HG03025 (cell line): ENCODE measurements around the gene ZFAND2A.
"Not testable (repeated sequence)": the region's sequence is repeated elsewhere in the genome, so short reads cannot be mapped to it uniquely, and the experiment has no call there.

Experiments
- ATAC-seq: cut with Tn5 transposase; IDR thresholded peaks from one replicate; pipeline ENCODE4 v1.9.1; 2021; ENCODE audit warnings: mild to moderate bottlenecking, moderate library complexity; ENCODE audit not compliant: unreplicated experiment, low FRiP score

The ZFAND2A gene

DNA sequence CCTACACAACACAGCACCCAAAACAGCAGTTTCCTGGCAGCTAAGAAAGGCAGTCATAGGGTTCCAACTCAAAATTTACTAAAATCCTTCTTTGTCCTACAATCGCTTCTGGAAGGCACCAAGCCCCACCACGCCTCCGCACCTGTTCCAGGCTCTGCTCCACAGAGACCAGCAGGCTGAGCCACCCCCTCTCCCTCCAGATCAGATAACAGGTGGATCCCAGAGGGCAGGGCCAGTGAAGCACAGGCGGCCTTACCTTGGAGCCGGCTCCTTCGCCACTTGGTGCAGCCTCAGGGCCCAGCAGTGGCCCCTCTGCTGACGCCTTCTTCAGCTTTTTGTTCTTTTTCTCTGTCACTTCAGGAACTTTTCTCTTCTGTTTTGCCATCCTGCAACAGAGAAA lies 33.0 kb downstream of the ZFAND2A start:
- ATAC-seq = no peak

- no peak for ATAC-seq
Observed at GRCh38 chr7:1125603-1125969, 34.4 kb downstream of the ZFAND2A start.

DNA sequence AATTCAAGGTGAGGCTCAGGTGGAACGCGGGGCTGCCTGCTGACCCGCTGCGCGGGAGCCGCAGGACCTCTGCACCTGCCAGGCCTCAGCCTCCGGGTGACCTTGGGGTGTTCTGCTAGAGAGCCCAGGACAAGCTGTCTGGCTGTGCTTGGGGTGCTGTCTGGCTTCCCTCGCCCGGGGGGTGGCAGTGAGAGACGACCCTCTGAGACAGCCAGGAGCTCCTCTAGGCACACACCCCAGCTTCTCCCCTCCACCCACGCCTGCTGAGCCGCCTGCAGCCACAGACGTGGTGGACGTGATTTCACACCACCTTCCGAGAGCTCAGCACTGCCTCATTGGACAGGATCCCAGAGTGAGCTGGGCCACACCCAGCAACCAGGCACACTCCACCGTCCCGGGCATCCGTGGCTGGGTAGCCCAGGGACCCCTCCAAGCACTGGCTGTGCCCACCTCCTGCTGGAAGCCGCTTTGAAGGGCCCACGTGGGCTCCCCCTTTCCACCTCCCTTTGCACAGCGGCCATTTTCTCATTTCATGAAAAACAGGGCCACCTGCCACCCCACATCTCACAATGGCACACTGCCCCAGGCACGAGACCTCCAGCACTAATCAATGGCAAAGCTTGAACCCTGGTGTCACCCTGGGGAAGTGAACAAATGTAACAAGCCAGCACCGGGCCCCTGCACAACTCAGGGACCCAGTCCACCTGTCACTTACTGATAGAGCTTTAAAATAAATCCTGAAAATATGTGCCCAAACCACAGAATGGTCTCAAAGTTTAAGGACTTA lies 35.0 kb downstream of the ZFAND2A start:
- ATAC-seq = no peak

- no peak for ATAC-seq
Observed at GRCh38 chr7:1124164-1124563, 35.8 kb downstream of the ZFAND2A start.

- ATAC-seq = no peak
Observed at GRCh38 chr7:1123715-1124114, 36.3 kb downstream of the ZFAND2A start.

GRCh38 chr7:1122832-1123501 lies 37.0 kb downstream of the ZFAND2A start:
- ATAC-seq = no peak

GRCh38 chr7:1121886-1122831 lies 37.8 kb downstream of the ZFAND2A start:
- no peak for ATAC-seq

DNA sequence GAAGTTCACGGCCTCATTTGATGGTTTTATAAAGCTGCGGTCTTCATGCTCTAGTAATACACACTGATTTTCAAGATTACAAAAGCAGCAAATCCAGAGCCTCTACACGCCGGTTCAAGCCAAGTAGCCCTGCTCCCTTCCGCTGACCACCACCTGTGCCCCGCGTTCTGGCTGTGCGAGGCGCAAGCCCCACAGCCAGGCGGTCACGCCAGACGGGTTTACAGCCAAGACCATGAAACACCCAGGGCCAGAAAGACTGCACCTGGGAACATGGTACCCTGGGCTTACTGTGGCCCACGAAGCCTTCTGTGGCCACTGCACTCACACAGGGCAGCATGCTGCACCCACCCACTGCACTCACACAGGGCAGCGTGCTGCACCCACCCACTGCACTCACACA lies 38.5 kb downstream of the ZFAND2A start:
- no peak for ATAC-seq

- no peak for ATAC-seq
Observed at GRCh38 chr7:1120791-1121190, 39.2 kb downstream of the ZFAND2A start.

GRCh38 chr7:1119201-1119600 lies 40.8 kb downstream of the ZFAND2A start:
- no peak for ATAC-seq

- ATAC-seq = no peak
Observed at GRCh38 chr7:1117321-1117928, 42.6 kb downstream of the ZFAND2A start.

GRCh38 chr7:1116383-1117008 lies 43.5 kb downstream of the ZFAND2A start:
- ATAC-seq = not testable (repeated sequence)

GRCh38 chr7:1115171-1116045 lies 44.6 kb downstream of the ZFAND2A start:
- ATAC-seq = not testable (repeated sequence)

- ATAC-seq = no peak
Observed at GRCh38 chr7:1114505-1114904, 45.5 kb downstream of the ZFAND2A start.

GRCh38 chr7:1114088-1114487 lies 45.9 kb downstream of the ZFAND2A start:
- no peak for ATAC-seq

- ATAC-seq = no peak
Observed at GRCh38 chr7:1113548-1113885, 46.5 kb downstream of the ZFAND2A start.

GRCh38 chr7:1112625-1113547 lies 47.1 kb downstream of the ZFAND2A start:
- ATAC-seq = no peak

GRCh38 chr7:1112109-1112508 lies 47.9 kb downstream of the ZFAND2A start:
- no peak for ATAC-seq
